Neural progenitor cell (in vitro differentiated cells): ENCODE data around the gene SETDB2. TPM values are rescaled to one million over a fixed set of nuclear protein-coding genes. Genes with fewer than 3 reads are reported as not detected.

Experiments used
- DNase-seq: peaks from one replicate; pipeline ENCODE4 v3.0.0-alpha.2; 2016; ENCODE audit warnings: low spot score
- H2AFZ ChIP-seq: fragments of 200-600 bp; sonication (generic); replicated peaks from 2 replicates; pipeline ENCODE4 v1.6.1; 2016; ENCODE audit warnings: antibody characterized with exemption
- H3F3A ChIP-seq: fragments of 200-600 bp; sonication (generic); 2 replicates; pipeline ENCODE4 v1.6.1; 2016; ENCODE audit warnings: antibody characterized with exemption, low read depth
- H3K27ac ChIP-seq: fragments of 200-600 bp; sonication (generic); 2 replicates; pipeline ENCODE4 v1.5.1; 2016; ENCODE audit warnings: mild to moderate bottlenecking
- H3K27me3 ChIP-seq: fragments of 200-600 bp; sonication (generic); 2 replicates; pipeline ENCODE4 v1.6.1; 2016; ENCODE audit warnings: mild to moderate bottlenecking, moderate library complexity
- H3K36me3 ChIP-seq: fragments of 200-600 bp; sonication (generic); 2 replicates; pipeline ENCODE4 v1.5.1; 2016
- H3K4me1 ChIP-seq: fragments of 200-600 bp; sonication (generic); 2 replicates; pipeline ENCODE4 v1.6.1; 2016; ENCODE audit warnings: mixed run types
- H3K4me2 ChIP-seq: fragments of 200-600 bp; sonication (generic); 2 replicates; pipeline ENCODE4 v1.6.1; 2016
- H3K4me3 ChIP-seq: fragments of 200-600 bp; sonication (generic); 2 replicates; pipeline ENCODE4 v1.5.1; 2016
- H3K79me2 ChIP-seq: fragments of 200-600 bp; sonication (generic); 2 replicates; pipeline ENCODE4 v1.6.1; 2016; ENCODE audit warnings: low read depth
- H3K9ac ChIP-seq: fragments of 200-600 bp; sonication (generic); 2 replicates; pipeline ENCODE4 v1.6.1; 2016
- H3K9me3 ChIP-seq: fragments of 200-600 bp; sonication (generic); 2 replicates; pipeline ENCODE4 v1.5.1; 2016; ENCODE audit warnings: low read depth
- H4K20me1 ChIP-seq: fragments of 200-600 bp; sonication (generic); 2 replicates; pipeline ENCODE4 v1.6.1; 2016; ENCODE audit warnings: low read depth
- H3K27ac Mint-ChIP-seq: 3 replicates; pipeline ENCODE4 v1.8.0; 2021; ENCODE audit warnings: mixed read lengths
- H3K27me3 Mint-ChIP-seq: 2 replicates; pipeline ENCODE4 v1.8.0; 2022; ENCODE audit warnings: low read depth, mild to moderate bottlenecking, inconsistent platforms, moderate library complexity, mixed read lengths; ENCODE audit not compliant: insufficient read depth
- H3K36me3 Mint-ChIP-seq: 3 replicates; pipeline ENCODE4 v1.8.0; 2021; ENCODE audit warnings: mixed read lengths
- H3K4me1 Mint-ChIP-seq: 3 replicates; pipeline ENCODE4 v1.8.0; 2021; ENCODE audit warnings: mixed read lengths
- H3K4me3 Mint-ChIP-seq: 3 replicates; pipeline ENCODE4 v1.8.0; 2021; ENCODE audit warnings: mild to moderate bottlenecking, moderate library complexity, mixed read lengths
- H3K9me3 Mint-ChIP-seq: 3 replicates; pipeline ENCODE4 v1.8.0; 2020; ENCODE audit warnings: mixed read lengths
- EZH2 ChIP-seq: fragments of 200-600 bp; sonication (generic); IDR thresholded peaks from 2 replicates; pipeline ENCODE4 v1.6.1; 2017; ENCODE audit warnings: antibody characterized with exemption, mild to moderate bottlenecking, moderate library complexity
- EZH2phosphoT487 ChIP-seq: fragments of 200-600 bp; sonication (generic); IDR thresholded peaks from 2 replicates; pipeline ENCODE4 v1.6.1; 2017; ENCODE audit warnings: antibody characterized with exemption
- total RNA-seq: library from RNA; depleted of rRNA; stranded (reverse); fragments of >200 nt; gene quantifications from 2 replicates; pipeline ENCODE4 v1.2.3, GENCODE V29; 2015; ENCODE audit warnings: low replicate concordance
- TF ChIP-seq, protein P1 (sequence below): fragments of 200-600 bp; sonication (generic); IDR thresholded peaks from 2 replicates; pipeline ENCODE4 v1.5.1; 2017; ENCODE audit warnings: antibody characterized with exemption, mild to moderate bottlenecking

SETDB2 gene
- total RNA-seq, 1 donor from 2014 or later: 9.5 TPM

DNA sequence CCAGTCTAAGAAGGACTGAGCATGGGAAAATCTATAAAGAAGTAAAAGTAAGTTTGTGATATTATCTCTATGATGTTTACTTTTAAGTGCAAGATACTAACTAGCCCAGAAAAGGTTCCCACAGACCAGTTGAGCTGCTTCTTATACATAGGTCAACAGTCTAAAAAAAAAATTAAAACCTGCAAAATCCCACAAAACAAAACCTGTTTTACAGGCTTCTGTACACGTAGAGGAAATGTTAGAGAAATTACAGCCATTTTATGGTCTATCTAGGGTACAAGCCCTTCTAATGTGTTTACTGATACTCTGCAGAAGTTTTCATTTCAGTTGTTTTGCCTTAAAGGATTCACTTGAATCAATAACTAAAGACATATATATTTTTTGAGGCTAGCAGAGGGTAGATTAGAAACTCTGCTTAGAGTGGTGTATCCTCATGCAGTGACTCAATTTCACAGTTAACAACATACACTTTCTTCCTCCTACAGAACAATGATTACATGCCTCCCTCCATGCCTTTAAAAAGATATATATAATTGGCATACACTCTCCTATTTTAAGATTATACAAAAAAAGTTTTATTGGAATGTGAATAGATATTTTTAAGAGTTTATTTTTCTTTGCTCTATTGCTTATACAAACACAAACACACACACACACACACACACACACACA, 44.1 kb upstream of the SETDB2 start:
- H3K27ac Mint-ChIP-seq: no peak overlapping the region
- H3K4me1 ChIP-seq: no peaks in the 10 kb centered on the region
- H3K4me3 Mint-ChIP-seq: no peak overlapping the region

DNA sequence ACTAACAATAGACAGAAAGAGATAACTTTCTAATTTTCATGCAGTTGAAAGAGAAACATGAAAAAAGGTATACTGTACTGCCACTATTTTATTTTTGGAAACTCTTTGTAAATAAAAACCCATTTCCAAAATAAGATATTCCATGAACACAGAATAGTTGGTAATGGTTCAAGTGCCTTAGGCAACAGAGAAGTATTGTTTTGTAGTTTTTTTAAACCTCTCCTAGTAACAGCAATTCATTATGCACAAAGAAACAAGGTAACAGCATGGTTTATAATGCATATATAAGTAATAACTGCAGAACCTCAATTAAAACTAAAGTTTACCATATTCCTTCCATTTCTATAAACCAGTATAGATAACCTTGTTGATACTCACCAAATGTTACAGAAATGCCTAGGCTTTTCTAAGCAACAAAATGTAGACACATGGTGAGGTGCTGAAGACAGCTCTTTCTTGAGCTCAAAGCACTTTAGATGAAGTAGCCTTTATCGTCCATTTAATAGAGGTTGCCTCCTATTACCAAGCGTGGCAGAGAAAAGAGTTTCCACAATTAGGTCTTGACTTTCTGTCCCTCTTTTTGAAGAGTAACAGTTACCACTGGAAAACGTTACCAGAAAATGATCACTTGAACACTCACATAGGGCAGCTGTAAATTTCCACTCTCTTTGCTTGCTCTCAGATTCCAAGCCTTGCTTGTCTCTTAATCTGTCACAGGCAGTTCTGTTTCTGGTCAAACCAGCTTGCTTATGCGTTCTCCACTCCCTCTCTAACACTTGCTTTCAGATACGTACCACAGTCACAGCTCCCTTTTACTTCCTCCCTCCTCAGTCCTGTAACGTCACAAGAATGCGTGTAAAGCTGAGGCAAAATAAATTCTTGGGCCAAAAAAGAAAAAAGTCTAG, 43.1 kb upstream of the SETDB2 start:
- Histone ChIP-seq H3K36me3 (no peaks in the 10 kb centered on the region), H2AFZ (peak overlapping the region; percentile 12), H3K9ac (no peak overlapping the region), H3K4me2 (peak overlapping the region; percentile 19), H3K79me2 (no peaks in the 10 kb centered on the region), H3K4me3 (no peak overlapping the region), H4K20me1 (no peaks in the 10 kb centered on the region), H3K9me3 (no peaks in the 10 kb centered on the region), H3F3A (no peaks in the 10 kb centered on the region), H3K27me3 (no peaks in the 10 kb centered on the region), H3K4me1 (no peaks in the 10 kb centered on the region), H3K27ac (no peak overlapping the region)
- Mint-ChIP-seq H3K9me3 (peaks cover 20% of the 10 kb centered on the region), H3K27me3 (no peaks in the 10 kb centered on the region), H3K4me1 (no peaks in the 10 kb centered on the region), H3K4me3 (no peak overlapping the region), H3K27ac (no peak overlapping the region), H3K36me3 (peaks cover 15% of the 10 kb centered on the region)
- no peak for TF ChIP-seq EZH2phosphoT487
- no peak for TF ChIP-seq EZH2
- TF ChIP-seq, protein P1, sequence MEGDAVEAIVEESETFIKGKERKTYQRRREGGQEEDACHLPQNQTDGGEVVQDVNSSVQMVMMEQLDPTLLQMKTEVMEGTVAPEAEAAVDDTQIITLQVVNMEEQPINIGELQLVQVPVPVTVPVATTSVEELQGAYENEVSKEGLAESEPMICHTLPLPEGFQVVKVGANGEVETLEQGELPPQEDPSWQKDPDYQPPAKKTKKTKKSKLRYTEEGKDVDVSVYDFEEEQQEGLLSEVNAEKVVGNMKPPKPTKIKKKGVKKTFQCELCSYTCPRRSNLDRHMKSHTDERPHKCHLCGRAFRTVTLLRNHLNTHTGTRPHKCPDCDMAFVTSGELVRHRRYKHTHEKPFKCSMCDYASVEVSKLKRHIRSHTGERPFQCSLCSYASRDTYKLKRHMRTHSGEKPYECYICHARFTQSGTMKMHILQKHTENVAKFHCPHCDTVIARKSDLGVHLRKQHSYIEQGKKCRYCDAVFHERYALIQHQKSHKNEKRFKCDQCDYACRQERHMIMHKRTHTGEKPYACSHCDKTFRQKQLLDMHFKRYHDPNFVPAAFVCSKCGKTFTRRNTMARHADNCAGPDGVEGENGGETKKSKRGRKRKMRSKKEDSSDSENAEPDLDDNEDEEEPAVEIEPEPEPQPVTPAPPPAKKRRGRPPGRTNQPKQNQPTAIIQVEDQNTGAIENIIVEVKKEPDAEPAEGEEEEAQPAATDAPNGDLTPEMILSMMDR: no peak
- peak; percentile 22 for DNase-seq

More for the DNA sequence above, 44.1 kb upstream of the SETDB2 start:
- no peaks in the 10 kb centered on the region for H3K79me2 ChIP-seq
- H3K36me3 Mint-ChIP-seq: peaks cover 9% of the 10 kb centered on the region
- no peaks in the 10 kb centered on the region for H3K9me3 ChIP-seq
- no peaks in the 10 kb centered on the region for H3F3A ChIP-seq
- no peak for DNase-seq
- H4K20me1 ChIP-seq: no peaks in the 10 kb centered on the region
- H3K4me2 ChIP-seq: no peak overlapping the region
- no peak overlapping the region for H3K27ac ChIP-seq
- no peaks in the 10 kb centered on the region for H3K27me3 ChIP-seq
- no peak overlapping the region for H2AFZ ChIP-seq
- H3K4me1 Mint-ChIP-seq: no peaks in the 10 kb centered on the region
- no peak overlapping the region for H3K9ac ChIP-seq
- H3K9me3 Mint-ChIP-seq: peaks cover 12% of the 10 kb centered on the region
- H3K36me3 ChIP-seq: no peaks in the 10 kb centered on the region
- no peak overlapping the region for H3K4me3 ChIP-seq
- TF ChIP-seq EZH2 (no peak), EZH2phosphoT487 (no peak)
- TF ChIP-seq, protein P1: no peak
- no peaks in the 10 kb centered on the region for H3K27me3 Mint-ChIP-seq

DNA sequence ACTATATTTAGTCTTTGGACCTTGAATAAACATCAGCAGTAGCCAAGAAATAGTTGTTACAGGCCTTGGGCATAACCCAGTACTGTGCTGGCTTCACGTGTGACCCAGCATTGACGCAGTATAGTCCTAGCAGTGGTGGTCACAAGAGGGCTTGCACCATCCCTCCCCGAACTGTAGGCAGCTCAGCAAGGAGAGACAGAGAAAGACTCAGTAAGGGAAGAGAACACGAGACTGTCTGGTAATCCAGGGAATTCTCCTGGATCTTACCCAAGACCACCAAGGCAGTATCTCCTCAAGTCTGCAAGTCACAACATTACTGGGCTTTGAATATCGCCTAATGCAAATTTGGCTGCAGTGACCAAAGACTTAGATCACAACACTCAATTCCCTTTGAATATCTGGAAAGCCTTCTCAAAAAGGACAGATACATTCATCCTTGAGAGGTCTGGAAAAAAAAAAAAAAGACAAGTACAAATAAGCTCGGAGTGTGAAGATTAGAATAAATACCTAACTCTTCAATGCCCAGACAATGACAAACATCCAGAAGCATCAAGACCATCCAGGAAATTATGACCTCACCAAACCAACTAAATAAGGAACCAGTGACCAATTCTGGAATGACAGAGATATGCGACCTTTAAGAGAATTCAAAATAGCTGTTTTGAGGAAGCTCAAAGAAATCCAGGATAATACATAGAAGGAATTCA, 39.9 kb upstream of the SETDB2 start:
- Histone ChIP-seq H2AFZ (no peak overlapping the region), H3K79me2 (no peaks in the 10 kb centered on the region), H3K4me2 (no peak overlapping the region), H3F3A (no peaks in the 10 kb centered on the region), H4K20me1 (no peaks in the 10 kb centered on the region), H3K27ac (no peak overlapping the region), H3K9me3 (no peaks in the 10 kb centered on the region), H3K4me1 (no peaks in the 10 kb centered on the region), H3K9ac (no peak overlapping the region), H3K36me3 (no peaks in the 10 kb centered on the region), H3K27me3 (no peaks in the 10 kb centered on the region), H3K4me3 (no peak overlapping the region)
- no peak for DNase-seq
- Mint-ChIP-seq H3K36me3 (peaks cover 17% of the 10 kb centered on the region), H3K27ac (no peak overlapping the region), H3K4me3 (no peak overlapping the region), H3K27me3 (no peaks in the 10 kb centered on the region), H3K9me3 (peaks cover 21% of the 10 kb centered on the region), H3K4me1 (no peaks in the 10 kb centered on the region)
- TF ChIP-seq EZH2phosphoT487: no peak
- TF ChIP-seq EZH2: no peak
- TF ChIP-seq, protein P1: no peak
